Astrocyte of the spinal cord (primary cell): ENCODE data around the gene ATRN.
A peak's percentile ranks its signal among the peaks of the same experiment; 100 is the strongest.

Source experiments
- DNase-seq: peaks from one replicate; pipeline ENCODE4 v3.0.0; 2011; ENCODE audit warnings: low read depth, low spot score
- H3K4me3 ChIP-seq: 2 replicates; pipeline ENCODE4 v1.5.1; 2011; ENCODE audit warnings: low read depth, mild to moderate bottlenecking, low read length, moderate library complexity
- in situ Hi-C: cut with HindIII; loops from 2 replicates; pipeline ENCODE4 v1.10.0; 2017; ENCODE audit warnings: low sequenced_read_pairs
- TF ChIP-seq, protein P1 (sequence below): IDR thresholded peaks from 2 replicates; pipeline ENCODE4 v1.5.1; 2012; ENCODE audit warnings: low read depth, mild to moderate bottlenecking, low read length, inconsistent platforms

ATRN gene

DNA sequence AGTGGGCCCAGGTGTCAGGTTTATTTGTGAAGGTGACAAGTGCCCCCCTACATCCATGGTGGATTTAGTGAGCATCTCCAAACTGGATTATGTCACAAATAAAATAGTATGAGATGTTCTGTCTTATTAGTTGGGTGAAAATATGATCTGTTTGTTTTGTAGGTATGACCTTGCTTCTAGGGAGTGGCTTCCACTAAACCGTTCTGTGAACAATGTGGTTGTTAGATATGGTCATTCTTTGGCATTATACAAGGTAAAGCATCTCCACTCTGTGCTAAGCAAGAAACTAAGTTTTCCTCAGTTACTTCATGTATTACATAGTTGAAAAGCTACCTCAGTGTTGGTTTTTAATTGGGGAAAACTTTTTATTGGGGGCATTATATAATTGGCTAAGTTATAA, 88.4 kb downstream of the ATRN start:
- H3K4me3 ChIP-seq, result no peak overlapping the region
- in situ Hi-C loops, result no loop called here
- DNase-seq, result no peak
- TF ChIP-seq, protein P1, sequence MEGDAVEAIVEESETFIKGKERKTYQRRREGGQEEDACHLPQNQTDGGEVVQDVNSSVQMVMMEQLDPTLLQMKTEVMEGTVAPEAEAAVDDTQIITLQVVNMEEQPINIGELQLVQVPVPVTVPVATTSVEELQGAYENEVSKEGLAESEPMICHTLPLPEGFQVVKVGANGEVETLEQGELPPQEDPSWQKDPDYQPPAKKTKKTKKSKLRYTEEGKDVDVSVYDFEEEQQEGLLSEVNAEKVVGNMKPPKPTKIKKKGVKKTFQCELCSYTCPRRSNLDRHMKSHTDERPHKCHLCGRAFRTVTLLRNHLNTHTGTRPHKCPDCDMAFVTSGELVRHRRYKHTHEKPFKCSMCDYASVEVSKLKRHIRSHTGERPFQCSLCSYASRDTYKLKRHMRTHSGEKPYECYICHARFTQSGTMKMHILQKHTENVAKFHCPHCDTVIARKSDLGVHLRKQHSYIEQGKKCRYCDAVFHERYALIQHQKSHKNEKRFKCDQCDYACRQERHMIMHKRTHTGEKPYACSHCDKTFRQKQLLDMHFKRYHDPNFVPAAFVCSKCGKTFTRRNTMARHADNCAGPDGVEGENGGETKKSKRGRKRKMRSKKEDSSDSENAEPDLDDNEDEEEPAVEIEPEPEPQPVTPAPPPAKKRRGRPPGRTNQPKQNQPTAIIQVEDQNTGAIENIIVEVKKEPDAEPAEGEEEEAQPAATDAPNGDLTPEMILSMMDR, result no peak

DNA sequence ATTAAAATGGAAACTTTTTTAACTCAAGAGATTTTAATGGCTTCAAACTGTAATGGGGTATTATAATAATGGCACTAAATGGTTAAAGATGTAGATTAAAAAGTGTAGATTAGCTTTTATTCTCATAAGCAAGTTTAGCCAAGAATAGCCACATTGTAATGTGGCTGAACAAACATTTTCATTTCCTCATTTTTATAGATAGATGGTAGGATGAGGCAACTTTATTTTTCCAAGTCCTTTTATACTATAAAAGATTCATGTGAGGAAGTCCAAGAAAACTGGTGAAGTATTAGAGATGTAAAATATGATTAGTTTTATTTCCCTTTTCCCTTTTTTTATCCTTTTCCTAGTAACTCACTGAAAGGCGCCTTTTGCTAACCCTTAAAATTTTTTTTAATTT, 88.8 kb downstream of the ATRN start:
- in situ Hi-C loops, result no loop called here
- no peak overlapping the region for H3K4me3 ChIP-seq
- DNase-seq, result no peak
- TF ChIP-seq, protein P1, result no peak

DNA sequence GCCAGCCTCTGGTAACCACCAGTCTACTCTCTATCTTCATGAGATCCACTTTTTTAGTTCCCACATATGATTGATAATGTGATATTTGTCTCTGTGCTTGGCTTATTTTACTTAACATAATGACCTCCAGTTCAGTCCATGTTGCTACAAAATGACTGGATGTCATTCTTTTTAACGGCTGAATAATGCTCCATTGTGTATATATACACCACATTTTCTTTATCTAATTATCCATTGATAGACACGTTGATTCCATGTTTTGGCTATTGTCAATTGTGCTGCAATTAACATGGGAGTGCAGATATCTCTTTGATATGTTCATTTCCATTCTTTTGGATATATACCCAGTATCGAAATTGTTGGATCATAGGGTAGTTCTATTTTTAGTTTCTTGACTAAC, 89.3 kb downstream of the ATRN start:
- no peak overlapping the region for H3K4me3 ChIP-seq
- in situ Hi-C loops, result no loop called here
- TF ChIP-seq, protein P1, result no peak

DNA sequence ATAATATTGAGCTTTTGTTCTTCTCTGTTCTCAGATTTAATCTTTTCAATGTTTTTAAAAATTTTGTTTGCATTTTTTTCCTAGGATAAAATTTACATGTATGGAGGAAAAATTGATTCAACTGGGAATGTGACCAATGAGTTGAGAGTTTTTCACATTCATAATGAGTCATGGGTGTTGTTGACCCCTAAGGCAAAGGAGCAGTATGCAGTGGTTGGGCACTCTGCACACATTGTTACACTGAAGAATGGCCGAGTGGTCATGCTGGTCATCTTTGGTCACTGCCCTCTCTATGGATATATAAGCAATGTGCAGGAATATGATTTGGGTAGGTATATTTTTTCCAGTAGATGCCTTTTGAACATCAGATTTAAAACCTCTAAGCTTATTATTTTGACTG, 89.8 kb downstream of the ATRN start:
- TF ChIP-seq, protein P1, result no peak
- DNase-seq, result no peak
- in situ Hi-C loops, result no loop called here
- no peak overlapping the region for H3K4me3 ChIP-seq

More for the DNA sequence above, 89.3 kb downstream of the ATRN start:
- no peak for DNase-seq

DNA sequence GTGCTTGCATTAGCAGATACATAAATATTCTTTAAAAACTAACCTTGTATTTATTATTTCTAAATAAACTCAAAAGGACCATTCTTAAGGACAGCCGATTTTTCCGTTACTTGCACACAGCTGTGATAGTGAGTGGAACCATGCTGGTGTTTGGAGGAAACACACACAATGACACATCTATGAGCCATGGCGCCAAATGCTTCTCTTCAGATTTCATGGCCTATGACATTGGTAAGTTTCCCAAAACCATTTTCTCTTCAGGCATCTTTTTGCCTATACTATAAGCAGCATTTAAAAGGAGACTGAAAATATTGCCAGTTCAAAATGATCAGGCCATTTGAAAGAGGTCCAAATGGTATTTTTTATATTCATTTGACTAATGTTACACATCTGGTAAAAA, 92.3 kb downstream of the ATRN start:
- in situ Hi-C loops, result no loop called here
- DNase-seq, result peak; percentile 50
- no peak overlapping the region for H3K4me3 ChIP-seq
- TF ChIP-seq, protein P1, result no peak

DNA sequence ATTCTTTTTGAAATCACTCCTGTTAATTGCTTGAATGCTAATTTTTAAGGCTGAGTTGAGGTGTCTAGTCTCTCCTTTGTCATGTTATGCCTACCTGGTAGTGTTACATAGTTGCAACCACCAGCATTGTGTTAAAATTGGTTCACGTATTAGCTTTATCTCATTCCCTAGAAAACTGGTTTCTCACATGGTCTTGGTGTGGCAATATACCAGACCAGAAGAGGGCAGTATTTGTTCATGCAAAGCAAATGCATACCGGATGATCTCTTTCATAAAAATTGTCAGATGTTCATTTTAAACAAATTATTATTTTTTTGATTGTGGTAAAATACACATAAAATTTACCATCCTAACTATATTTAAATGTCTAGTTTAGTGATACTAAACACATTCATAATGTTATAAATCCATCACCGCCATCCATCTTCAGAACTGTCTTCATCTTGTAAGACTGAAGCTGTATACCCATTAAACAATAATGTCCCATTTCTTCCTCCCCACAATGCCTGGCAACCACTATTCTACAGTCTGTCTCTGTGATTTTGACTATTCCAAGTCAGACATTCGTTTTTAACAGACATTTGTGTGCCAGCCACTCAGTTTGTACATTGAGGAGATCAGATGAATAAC, 92.8 kb downstream of the ATRN start:
- no peak overlapping the region for H3K4me3 ChIP-seq
- peak; percentile 54 for DNase-seq
- TF ChIP-seq, protein P1, result peak; percentile 71
- in situ Hi-C loops, result no loop called here

DNA sequence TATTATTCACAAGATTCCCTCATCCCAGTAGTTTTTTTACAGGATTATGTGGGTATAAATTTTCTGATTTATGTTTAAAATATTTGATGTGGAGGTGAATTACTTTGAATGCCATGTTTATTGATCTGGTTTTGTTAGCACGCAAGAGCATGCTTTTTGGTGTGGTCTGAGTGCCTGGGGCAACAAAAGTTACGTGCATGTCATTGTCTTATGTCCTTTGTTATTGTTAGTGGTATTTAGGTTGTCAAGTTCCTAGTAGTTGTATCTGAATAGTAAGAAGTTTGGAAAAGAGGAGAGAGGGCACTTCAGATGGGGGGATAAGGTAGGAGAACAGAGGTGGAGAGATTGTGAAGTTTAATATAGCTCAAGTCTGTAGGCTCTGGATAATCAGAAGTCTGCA, 95.0 kb downstream of the ATRN start:
- no peak for DNase-seq
- in situ Hi-C loops, result no loop called here
- H3K4me3 ChIP-seq, result no peak overlapping the region
- TF ChIP-seq, protein P1, result no peak
